Measurements from ENCODE around the gene CFAP221.
A peak's percentile ranks its signal among the peaks of the same experiment; 100 is the strongest.

CFAP221 gene

DNA sequence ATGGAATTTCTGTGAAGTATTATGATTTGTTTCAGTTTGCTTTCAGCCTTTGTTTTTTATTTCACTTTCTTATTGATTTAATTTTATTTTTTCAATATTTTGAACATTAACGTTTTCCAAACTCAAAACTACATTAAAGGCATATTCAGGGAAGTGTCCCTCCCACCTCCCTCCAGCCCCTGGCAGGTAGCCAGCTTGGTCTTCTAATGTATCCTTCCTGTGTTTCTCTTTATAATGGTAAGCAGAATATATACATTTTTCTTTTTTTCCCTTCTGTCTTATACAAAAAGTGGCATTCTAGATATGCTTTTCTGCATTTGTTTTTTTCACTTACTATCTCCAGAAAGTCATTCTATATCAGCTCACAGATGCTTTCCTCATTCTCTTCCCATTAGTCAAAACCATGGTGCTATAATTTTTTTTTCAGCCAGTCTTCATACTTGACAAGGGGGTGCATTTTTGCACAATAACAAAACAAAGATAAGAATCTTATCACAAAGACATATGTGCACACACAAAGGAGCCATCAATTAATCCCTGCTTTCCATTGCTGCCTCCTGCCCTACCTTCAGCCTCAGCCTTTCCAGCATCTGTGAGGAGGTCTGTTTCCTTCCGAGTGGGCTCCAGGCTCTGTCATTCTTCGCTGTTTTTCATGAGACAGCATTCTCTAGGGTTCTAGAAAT lies 101.1 kb downstream of the CFAP221 start:
- peak; percentile 59 for DNase-seq (ENCODE audit: low spot score)

DNA sequence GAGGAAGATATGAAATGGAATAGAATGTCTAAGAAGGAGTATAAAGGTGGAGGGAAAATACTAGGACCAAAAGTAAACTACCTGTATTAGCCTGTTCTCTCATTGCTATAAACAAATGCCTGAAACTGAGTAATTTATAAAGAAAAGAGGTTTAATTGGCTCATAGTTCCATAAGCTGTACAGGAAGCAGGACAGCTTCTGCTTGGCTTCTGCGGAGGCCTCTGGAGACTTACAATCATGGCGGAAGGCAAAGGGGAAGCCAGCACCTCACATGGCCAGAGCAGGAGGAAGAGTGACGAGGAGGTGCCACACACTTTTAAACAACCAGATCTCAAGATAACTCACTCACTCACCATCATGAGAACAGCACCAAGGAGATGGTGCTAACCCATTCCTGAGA lies 101.9 kb downstream of the CFAP221 start:
- no peak for DNase-seq (ENCODE audit: low spot score)

DNA sequence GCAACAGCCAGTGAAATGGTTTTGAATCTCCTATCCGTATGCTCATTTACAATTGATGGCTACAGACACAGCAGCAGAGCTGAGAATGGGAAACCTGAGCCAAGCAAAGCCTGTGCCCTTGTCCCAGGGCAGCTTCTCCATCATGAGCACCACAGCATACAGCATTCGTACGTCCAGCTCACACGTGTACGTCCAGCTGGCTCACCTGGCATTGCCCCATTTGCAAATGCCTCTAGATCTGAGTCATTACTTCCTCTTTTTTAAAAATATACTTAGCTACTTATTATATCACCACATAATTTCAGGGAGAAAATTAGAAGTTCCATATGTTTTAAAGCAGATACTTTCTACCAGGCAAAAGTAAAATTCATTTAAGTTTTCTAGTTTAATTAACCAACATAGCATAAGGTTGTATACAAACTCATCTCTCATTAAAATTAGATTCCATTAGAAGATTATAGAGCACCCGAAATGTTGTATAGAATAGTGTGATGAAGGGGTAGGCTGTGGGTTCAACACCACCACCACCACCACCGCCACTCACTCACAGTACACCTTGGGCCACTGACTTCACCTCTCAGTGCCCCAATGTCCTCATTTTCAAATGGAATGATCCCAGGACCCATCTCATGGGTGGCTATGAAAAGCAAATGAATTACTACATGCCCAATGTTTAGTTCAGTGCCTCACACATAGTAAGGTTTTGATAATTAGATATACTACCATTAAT lies 103.4 kb downstream of the CFAP221 start:
- DNase-seq (ENCODE audit: low spot score), result no peak

DNA sequence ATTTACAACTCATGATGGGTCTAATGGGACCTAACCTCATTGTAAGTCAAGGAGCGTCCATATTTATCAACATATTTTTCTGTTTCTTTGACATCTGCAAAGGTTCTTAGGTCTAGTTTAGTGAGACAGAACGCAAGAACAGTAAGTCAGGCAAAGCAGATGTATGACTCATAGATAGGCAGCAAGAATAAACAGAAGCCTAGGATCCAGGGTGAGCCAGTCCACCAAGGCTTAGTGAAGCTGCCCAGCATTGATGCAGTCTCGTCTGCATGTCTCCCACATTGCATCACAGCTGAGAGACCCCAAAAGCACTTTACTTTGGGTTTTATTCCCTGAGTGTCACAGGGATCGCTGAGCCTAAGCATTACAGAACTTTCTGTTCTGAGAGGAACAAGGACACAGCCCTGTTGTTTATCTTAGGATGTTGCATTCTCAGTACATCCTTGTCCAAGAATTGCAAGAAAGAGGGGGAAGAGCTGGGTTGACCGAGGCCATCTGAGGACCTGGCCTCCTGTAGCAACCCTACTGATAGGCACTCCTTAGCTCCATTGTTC lies 105.2 kb downstream of the CFAP221 start:
- no peak for DNase-seq (ENCODE audit: low spot score)

DNA sequence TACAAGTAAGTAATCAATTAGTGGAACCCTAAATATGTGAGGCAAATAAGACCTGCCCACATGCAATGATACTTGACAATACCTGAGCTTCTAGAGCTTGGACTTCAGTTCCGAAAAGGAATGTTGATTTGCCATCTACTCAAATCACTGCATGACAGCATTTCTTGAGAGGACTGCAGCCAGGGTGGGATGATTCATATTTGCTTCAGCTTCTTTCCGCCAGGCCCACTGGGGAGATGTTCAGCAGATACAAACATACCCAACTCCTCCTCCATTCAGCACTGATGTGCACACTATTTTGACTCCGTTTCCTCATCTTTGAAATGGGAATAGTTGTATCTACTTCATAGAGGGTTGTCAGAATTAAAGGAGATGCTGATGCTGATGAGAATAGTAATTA lies 106.0 kb downstream of the CFAP221 start:
- DNase-seq (ENCODE audit: low spot score), result no peak

DNA sequence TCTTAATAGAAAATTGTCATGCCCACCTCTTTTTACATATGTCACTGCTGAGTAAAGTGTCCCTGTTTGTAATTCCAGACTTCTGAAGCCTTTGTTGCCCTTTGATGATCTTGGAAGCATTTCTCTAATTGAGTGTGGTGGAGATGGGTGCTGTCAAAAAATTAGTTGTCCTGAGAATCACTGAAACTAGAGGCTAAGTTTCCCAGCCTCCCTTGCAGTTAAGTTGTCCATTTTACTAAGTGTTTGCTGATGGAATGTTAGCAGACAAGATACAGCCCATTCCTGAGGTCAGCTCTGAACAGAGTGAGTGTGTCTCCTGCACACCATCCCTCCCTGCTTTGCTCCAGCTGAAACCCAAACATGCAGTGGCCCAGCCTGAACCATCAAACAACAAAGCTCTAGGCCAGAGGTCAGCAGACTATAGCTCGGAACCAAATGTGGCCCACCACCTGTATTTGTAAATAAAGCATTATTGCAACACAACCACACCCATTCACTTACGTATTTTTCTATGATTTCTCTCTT lies 106.7 kb downstream of the CFAP221 start:
- DNase-seq (ENCODE audit: low spot score), result no peak

DNA sequence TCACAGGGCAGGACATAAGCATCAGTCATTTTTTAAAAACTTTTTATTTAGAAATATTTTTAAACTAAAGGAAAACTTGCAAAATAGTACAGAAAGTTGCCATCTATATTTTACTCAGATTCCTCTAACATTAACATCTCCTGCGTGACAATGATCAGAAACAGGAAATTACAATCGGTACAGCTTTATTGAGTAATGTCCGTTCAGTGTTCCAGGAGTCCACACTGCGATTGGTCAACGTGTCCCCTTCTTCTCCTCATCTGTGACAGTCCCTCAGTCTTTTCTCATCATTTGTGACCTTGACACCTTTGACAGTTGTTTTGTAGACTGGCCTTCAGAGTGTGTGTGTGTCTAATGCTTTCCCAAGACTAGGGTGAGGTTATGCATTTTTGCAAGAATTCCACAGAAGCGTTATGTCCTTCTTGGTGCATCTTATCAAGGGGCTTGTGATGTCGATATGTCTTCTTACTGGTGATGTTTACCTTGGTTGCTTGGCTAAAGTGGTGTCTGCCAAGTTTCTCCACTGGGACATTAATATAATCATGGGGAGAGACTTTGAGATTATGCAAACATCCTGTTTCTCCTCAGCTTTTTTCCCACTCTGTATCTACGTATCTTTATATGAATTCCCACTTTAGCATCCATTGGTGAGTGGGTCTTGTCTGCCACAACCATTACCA lies 113.4 kb downstream of the CFAP221 start:
- peak; percentile 48 for DNase-seq (ENCODE audit: low spot score)

DNA sequence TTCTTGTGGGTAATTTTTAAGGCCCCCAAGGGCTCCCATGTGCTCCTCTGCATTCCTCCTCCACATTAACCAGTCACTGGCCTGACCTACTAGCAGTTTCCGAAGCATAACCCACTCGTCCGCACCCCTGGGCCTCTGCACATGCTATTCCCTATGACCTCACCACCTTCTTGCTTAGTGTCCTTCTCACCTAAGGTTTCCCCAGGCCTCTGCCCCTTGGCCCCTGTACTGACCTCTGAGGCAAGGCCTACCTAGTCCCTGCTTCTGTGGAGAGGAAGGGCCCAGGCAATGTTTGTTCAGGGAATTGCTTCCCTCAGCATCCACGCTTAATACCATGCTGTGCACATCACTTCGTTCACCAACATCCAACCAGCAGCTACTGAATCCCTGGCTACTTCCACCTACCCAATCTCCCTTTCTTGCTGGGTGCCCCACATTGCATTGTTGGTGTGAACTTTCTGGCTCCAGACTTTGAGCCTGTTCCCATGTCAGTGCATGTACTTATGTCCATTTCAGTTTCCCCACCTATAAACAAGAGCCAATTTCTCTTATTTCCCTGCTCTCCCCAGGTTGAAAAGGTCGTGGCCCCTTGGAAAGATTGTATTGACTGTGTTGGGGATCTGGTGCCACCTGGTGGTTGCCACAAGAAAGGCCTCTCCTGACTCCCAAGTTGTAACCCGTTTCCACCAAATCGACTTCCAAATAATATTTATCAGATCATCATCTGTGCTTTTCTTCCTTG lies 115.5 kb downstream of the CFAP221 start:
- peak; percentile 53 for DNase-seq (ENCODE audit: low spot score)

DNA sequence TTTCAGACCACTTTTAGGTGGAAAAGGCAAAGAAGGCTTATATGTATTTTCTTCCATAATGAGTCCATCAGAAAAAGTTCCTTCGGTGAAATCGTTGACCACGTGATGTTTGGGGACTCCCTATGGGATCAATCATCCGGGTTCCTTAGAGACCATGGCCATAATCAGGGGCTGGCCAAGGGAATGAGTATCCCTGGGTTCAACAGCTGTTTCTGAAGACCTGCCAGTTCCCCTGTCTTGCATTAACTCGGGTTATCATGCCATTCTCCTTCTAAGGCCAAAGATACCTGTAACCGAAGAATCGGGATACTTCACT lies 116.1 kb downstream of the CFAP221 start:
- DNase-seq (ENCODE audit: low spot score), result no peak

DNA sequence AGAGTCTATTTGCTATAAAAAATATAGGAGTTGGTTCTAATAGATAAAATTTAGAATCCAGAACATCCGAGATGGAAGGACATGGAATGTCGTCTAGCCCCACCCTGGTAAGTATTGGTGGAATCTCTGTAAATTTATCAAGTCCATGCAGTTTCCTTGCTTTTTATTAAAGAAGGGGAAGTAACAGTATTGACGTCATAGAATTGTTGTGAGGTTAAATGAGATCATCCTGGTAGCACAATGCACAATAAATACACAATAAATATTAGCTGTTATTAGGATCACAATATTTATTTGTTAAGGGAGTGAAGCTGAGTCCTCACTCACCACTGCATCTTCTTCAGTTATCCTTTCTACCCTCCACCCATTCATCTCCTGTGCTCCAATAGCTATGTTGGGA lies 118.0 kb downstream of the CFAP221 start:
- DNase-seq (ENCODE audit: low spot score), result no peak

DNA sequence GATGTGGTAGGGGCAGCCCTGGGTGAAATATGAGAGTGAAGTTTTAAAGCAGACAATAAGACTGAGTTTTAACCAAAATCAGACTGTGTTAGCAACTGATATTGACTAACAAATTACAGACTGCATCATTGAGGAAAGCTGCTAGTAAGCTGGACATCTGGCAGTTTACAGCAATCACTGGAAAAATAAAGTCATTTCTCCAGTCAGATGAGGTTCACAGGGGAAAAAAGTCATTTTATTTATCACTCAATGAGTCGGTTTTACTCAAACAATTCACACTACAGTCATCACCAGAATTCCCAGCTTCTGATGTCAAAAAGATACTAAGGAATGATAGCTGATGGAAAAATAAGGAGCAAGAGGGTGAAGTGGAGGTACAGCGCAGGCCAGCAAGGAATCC lies 124.3 kb downstream of the CFAP221 start:
- no peak for DNase-seq (ENCODE audit: low spot score)

DNA sequence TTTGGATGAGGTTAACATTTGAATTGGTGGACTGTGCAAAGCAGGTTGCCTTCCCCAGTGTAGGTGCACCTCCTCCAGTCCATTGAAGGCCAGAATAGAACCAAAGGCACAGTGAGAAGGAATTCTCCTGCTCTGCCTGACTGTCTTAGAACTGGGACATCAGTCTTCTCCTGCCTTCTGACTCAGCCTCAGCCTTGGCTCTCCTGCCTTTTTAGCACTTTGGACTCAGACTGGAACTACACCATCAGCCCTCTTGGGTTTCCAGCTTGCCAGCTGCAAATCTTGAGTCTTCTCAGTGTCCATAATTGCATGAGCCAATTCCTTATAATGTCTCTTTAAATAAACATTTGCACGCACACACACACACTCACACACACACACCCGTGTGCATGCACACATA lies 126.8 kb downstream of the CFAP221 start:
- no peak for DNase-seq (ENCODE audit: low spot score)

DNA sequence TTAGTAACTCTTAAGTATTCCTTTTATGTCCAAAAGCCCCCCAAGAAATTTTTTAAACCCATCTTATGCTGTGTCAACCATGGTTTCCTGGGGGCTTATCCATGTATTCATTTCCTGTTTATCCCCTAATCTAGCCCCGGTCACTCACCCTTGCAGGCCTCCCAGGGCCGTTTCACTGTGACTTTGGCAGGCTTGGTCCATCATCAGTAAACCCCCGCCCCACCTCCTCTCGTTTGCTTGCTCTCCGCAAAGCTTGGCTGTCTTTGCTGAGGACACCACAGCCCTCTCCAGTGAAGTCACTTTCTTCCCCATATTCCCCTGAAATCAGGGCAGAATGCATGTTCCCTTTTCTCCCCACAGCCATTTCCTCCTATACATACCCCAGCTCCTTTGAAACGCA lies 127.5 kb downstream of the CFAP221 start:
- DNase-seq (ENCODE audit: low spot score), result no peak

DNA sequence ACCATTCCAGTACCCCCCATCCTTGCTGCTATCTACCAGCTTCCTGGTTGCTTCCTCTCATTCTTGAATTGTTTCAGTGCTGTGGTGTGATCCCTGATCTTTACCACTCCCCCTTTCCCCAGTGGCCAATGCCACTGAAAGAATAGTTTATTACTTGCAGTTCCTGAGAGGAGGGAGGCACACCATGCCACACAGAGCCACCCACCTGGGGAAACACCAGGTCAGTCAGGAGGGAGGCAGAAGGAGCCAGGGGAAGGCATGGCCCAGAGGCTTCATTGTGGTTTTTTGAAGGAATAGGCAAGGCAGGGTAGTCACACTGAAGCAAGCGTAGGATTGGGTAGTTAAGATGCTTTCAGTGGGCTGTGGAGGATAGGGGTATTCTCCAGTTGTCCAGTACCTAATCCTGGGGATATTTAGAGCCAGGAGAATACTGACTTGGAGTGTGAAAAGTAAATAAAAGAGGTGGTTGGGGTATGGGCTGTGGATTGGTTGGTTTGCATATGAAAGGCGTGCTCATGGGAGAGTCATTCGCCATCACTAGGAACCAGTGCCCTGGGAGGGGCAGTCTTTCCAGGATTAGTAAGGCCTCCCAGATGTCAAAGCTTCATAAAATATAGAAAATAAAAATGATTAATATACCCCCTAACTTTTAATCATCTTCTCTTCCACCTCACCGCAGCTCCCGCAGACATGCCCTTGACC lies 128.1 kb downstream of the CFAP221 start:
- DNase-seq (ENCODE audit: low spot score), result no peak

DNA sequence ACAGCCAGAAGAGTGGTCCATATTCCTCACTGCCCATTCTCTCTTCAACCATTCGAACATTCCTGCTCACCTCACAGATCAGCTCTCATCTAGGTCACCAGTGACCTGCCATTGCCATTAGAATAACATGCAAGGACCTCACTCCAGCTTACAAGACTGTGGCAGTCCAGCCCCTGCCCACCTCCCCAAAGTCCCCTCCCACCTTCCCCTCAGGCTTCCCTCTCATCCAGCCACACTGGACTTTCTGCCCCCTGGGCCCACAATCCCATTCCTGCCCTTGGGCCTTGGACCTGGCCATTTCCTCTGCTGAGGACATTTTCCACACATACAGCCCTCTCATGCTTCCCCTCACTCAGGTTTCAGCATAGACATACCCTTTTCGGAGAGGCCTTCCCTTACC lies 129.5 kb downstream of the CFAP221 start:
- no peak for DNase-seq (ENCODE audit: low spot score)

DNA sequence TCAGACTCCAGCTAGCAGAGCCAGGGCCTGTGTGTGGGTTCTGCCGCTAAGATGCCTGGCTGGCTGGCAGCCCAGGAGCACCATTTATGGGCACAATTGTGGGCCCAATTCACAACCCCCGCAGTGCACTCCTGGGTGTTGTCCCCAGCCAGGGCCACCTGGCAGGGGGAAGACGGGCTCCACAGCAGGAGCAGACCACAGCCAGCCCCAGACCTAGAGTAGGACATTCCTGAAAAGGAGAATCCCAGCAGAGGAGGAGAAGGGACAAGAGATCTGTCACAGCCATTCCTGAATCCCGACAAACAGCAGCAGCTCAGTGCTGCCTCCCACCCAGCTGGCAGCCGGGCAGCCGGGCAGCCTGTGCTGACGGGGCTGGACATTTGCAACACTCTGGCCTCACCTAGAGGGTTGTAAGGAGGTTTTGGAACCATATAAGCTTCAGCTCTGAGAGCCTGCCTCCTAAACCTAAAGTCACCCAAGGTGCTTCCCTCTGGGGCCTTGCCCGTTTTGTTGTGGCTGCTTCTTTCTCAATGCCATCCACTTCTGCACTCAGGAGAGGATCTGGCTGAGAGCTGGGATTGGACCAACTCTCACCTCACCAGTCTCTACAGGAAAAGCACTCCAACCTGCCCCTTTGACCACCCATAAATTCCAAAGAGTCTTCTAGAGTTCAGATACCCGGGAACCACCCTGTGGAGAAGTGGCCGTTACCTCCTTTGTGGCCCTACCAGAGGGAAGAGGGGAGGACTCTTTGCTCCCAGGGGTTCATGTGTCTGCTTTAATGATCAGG lies 130.7 kb downstream of the CFAP221 start:
- DNase-seq (ENCODE audit: low spot score), result no peak

DNA sequence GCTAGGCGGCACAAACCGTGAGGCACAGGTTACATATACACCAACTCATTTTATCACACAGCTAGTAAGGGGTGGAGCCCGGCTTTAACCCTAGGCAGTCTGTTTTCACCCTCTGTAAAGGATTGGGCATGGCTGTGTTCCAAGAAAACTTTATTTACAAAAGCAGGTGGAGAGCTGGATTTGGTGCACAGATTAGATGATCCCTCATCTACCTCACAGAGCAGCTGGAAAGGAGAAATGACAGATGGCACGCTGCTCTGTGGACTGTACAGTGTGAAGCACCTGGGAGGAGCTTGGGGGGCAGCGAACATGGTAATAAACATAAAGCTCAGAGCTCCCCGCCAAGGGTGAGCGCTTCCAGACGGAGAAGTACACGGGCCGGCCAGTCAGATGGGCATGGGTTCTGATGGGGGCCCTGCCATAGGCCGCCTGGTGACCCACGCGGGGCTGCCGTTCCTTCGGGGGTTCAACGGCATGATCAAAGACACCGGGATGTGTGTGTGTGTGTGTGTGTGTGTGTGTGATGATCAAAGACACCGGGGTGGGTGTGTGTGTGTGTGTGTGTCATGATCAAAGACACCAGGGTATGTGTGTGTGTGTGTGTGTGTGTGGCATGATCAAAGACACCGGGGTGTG lies 133.9 kb downstream of the CFAP221 start:
- no peak for DNase-seq (ENCODE audit: low spot score)

DNA sequence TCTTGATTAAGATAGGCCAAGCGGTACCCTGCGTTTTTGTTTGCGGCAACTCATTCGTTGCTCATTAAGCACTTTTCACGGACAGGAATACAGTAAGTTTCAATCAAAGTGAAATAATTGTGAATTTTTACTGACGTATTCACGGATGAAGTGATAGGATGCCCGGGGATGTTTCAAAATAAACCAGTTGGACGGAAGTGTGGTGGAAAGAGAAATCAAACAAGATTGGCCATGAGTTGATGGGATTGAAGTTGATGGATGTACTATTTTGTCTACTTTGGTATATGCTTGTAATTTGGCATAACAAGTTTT lies 135.2 kb downstream of the CFAP221 start:
- no peak for DNase-seq (ENCODE audit: low spot score)

DNA sequence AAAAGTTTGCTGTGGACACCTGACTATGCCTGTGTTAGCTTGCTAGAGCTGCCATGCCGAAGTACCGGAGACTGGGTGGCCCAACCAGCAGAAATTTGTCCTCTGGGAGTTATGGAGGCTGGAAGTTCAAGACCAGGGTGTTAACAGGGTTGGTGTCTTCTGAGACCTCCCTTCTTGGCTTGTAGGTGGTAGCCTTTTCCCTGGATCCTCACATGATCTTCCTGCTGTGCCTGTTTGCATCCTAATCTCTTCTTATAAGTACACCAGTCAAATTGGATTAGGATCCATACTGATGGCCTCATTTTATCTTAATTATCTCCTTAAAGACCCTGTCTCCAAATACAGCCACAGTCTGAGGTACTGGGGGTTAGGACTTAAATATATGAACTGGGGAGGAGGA lies 135.6 kb downstream of the CFAP221 start:
- DNase-seq (ENCODE audit: low spot score), result no peak

DNA sequence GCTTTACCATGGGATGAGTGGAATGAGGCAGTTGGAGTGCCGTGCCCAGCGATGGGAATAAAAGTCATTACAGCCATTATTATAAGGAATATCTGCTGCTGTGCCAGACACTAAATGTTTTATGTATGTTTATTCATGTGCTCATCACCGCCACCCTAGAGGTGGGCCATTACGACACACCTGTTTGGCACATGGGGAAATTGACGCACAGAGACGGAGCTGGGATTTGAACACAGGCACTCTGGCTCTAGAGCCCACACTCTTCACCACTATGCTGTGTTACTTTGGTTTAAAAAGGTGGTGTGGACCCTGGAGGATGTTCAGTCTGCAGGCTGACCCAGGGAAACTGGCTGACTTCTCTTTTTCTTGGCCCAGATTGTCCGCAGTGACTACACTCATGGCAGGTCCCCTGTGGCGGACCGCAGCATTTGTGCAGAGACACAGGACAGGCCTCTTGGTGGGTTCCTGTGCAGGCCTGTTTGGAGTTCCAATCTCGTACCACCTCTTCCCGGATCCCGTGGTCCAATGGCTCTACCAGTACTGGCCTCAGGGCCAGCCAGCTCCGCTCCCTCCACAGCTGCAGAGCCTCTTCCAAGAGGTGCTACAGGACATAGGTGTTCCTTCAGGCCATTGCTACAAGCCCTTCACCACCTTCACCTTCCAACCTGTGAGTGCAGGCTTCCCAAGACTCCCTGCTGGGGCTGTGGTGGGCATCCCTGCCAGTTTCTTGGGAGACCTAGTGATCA lies 136.4 kb downstream of the CFAP221 start:
- DNase-seq (ENCODE audit: low spot score), result no peak

Data from kidney capillary endothelial cell (primary cell).